Ascending aorta (tissue), 2 donors: ENCODE results near the gene RNF220. TPM values are rescaled to one million over a fixed set of nuclear protein-coding genes. Genes with fewer than 3 reads are reported as not detected.

Experiments
- DNase-seq, 2 donors: peaks; one replicate each; pipeline ENCODE4 v3.0.0-alpha.2; 2019; ENCODE audit warnings: low spot score in 2 of 2
- H3K27ac ChIP-seq, 2 donors: fragments of 200-600 bp; sonication (generic); one replicate each; pipeline ENCODE4 v1.5.1; 2016 to 2017; ENCODE audit warnings: mild to moderate bottlenecking in 1 of 2
- H3K27me3 ChIP-seq: fragments of 200-600 bp; sonication (generic); one replicate; pipeline ENCODE4 v1.5.1; 2017
- H3K36me3 ChIP-seq, 2 donors: fragments of 200-600 bp; sonication (generic); one replicate each; pipeline ENCODE4 v1.5.1; 2016
- H3K4me1 ChIP-seq, 2 donors: fragments of 200-600 bp; sonication (generic); one replicate each; pipeline ENCODE4 v1.5.1; 2016 to 2017; ENCODE audit warnings: mild to moderate bottlenecking in 1 of 2
- H3K4me3 ChIP-seq, 2 donors: fragments of 200-600 bp; sonication (generic); one replicate each; pipeline ENCODE4 v1.5.1; 2016 to 2017; ENCODE audit warnings: mild to moderate bottlenecking in 1 of 2
- H3K9me3 ChIP-seq, 2 donors: fragments of 200-600 bp; sonication (generic); one replicate each; pipeline ENCODE4 v1.5.1; 2016
- intact Hi-C: fragments of 100-400 bp; cut with DNase I; formaldehyde crosslinking; loops from one replicate; pipeline ENCODE4 v1.15.1; 2023
- total RNA-seq: library from RNA; depleted of rRNA; stranded (reverse); fragments of >200 nt; gene quantifications from one replicate; pipeline ENCODE4 v1.1.0, GENCODE V29; 2016
- TF ChIP-seq, protein P1 (sequence below), 3 experiments: fragments of 200-600 bp in 2 of 3; fragments of 450-650 bp in 1 of 3; sonication (generic) in 2 of 3; IDR thresholded peaks; one replicate each; pipeline ENCODE4 v1.5.1; 2016 to 2019; ENCODE audit warnings: antibody characterized with exemption in 3 of 3, mild to moderate bottlenecking in 1 of 3, moderate library complexity in 1 of 3

RNF220 gene
- total RNA-seq, 1 donor from 2014 or later, result 54.8 TPM

DNA sequence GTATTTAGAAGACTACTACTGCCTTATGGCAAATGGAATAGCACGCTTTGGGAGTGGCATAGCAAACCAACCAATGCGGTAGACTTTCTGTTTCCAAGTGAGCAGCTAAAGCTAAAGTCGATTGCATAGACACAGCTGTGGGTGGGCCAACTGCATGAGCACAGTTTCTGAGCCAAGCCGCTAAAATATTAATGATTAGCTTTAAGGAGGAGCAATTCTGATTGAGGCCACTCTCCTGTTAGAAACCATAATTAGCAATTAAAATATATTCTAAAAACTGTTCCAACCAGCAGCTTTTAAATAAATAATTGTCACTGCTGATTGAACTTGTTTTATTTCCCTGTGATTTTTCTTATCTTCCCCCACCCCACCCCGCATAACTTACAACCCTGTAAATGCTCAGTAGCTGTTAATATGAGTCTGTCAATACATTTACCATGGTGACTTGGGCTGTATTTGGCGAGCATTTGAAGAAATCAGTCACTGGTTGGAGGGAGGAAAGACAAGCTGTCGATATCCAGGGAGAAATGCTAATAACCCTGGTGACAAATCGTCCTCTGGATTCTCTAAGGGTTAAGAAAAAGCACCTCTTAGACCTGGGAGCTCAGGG, 32.2 kb downstream of the RNF220 start:
- Histone ChIP-seq H3K4me1 (no peaks in the 10 kb centered on the region), H3K27me3 (no peaks in the 10 kb centered on the region), H3K36me3 (no peaks in the 10 kb centered on the region), H3K9me3 (no peaks in the 10 kb centered on the region), H3K4me3 (no peak overlapping the region), H3K27ac (no peak overlapping the region)
- intact Hi-C loops, result no loop called here
- DNase-seq, result no peak
- TF ChIP-seq, protein P1, sequence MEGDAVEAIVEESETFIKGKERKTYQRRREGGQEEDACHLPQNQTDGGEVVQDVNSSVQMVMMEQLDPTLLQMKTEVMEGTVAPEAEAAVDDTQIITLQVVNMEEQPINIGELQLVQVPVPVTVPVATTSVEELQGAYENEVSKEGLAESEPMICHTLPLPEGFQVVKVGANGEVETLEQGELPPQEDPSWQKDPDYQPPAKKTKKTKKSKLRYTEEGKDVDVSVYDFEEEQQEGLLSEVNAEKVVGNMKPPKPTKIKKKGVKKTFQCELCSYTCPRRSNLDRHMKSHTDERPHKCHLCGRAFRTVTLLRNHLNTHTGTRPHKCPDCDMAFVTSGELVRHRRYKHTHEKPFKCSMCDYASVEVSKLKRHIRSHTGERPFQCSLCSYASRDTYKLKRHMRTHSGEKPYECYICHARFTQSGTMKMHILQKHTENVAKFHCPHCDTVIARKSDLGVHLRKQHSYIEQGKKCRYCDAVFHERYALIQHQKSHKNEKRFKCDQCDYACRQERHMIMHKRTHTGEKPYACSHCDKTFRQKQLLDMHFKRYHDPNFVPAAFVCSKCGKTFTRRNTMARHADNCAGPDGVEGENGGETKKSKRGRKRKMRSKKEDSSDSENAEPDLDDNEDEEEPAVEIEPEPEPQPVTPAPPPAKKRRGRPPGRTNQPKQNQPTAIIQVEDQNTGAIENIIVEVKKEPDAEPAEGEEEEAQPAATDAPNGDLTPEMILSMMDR (IDR thresholded peaks at IDR 0.05), result no peak

- Histone ChIP-seq H3K27ac (no peak overlapping the region), H3K9me3 (no peaks in the 10 kb centered on the region), H3K4me1 (no peaks in the 10 kb centered on the region), H3K27me3 (no peaks in the 10 kb centered on the region), H3K36me3 (no peaks in the 10 kb centered on the region), H3K4me3 (no peak overlapping the region)
- no peak for DNase-seq
- intact Hi-C loops, result no loop called here
- TF ChIP-seq, protein P1 (IDR thresholded peaks at IDR 0.05), result no peak
These were observed 37.7 kb downstream of the RNF220 start for GRCh38 chr1:44442791-44443190.

DNA sequence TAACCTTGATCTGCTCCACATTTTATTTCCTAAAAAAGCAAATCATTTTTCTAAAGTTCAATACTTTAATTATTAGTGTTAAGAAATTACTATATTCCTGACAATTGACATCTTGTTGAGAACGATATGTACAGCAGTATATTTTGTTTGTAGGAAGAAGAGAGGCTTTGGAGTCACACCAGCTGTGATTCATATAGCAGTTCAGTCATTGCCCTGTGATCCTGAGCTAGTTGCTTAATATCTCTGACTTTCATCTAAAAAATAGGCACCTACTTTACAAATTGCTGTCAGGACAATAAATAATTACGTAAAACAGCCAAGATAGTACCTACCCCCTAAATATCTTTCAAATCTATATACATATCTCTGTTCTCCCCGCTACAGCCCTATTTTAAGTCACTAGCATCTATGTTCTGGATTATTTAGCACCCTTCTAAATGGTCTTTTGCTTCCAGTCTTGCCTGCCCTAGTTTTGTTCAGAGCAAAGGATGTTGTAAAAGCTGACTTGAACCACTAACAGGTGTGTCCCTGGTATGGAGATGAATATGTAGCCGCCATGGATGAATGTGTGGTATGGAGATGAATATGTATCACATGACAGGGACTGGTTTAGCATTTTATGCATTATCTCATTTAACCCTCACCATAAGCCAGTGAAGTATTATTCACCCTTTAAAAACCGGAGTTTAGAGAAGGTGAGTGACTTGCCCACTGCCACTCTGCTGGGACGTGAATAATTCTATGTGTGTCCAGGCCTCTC, 42.2 kb downstream of the RNF220 start:
- no peak for DNase-seq
- H3K36me3 ChIP-seq, result no peaks in the 10 kb centered on the region
- no peak overlapping the region for H3K4me3 ChIP-seq
- no peaks in the 10 kb centered on the region for H3K9me3 ChIP-seq
- H3K4me1 ChIP-seq, result no peaks in the 10 kb centered on the region
- no peaks in the 10 kb centered on the region for H3K27me3 ChIP-seq
- intact Hi-C loops, result no loop called here
- H3K27ac ChIP-seq, result no peak overlapping the region
- TF ChIP-seq, protein P1 (IDR thresholded peaks at IDR 0.05), result no peak

DNA sequence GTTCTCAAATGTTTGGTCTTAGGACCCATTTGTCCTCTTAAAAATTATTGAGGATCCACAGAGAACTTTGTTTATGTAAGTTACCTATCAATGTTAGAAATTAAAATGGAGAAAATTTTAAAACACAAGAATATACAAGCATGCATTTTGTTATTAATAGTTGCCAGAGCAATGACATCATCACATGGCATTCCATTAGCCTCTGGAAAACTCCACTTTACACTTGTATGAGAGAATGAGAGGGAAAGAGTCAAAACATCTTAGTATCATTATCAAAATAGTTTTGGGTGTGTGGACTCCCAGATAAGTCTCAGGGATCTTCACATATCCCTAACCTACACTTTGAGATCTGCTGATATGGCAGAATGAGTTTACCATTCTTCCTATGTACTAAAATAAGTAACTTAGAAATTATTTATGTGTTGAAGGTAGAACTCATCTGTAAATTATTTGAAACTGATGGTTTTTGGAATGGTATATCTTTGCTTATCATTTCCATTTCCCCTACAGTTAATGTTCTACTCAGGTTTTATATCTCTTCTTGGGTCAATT, 48.8 kb downstream of the RNF220 start:
- Histone ChIP-seq H3K9me3 (peaks cover 0 to 5% of the 10 kb centered on the region in 2 donors), H3K27ac (no peak overlapping the region), H3K4me3 (no peak overlapping the region), H3K27me3 (no peaks in the 10 kb centered on the region), H3K36me3 (no peaks in the 10 kb centered on the region), H3K4me1 (no peaks in the 10 kb centered on the region)
- TF ChIP-seq, protein P1 (IDR thresholded peaks at IDR 0.05), result no peak
- DNase-seq, result no peak
- intact Hi-C loops, result no loop called here

DNA sequence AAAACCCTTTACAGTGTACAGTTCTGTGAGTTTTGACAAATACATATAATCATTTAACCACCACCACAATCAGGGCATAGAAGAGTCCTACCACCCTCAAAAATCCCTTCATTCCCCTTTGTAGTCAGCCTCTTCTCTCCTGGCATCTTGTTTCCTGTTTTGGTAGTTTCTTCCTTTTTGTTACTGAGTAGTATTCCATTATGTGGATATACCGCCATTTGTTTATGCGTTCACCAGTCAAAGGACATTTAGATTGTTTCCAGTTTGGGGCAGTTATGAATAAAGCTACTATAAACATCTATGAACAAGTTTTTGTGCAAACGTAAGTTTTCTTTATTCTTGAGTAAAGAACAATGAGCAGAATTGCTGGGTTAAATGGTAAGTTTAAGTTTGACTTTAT, 49.6 kb downstream of the RNF220 start:
- Histone ChIP-seq H3K4me3 (no peak overlapping the region), H3K27me3 (no peaks in the 10 kb centered on the region), H3K36me3 (no peaks in the 10 kb centered on the region), H3K27ac (no peak overlapping the region), H3K4me1 (no peaks in the 10 kb centered on the region), H3K9me3 (peaks cover 0 to 5% of the 10 kb centered on the region in 2 donors)
- TF ChIP-seq, protein P1 (IDR thresholded peaks at IDR 0.05), result no peak
- DNase-seq, result no peak
- intact Hi-C loops, result no loop called here
